CD4-positive, alpha-beta T cell (primary cell): Measurements from ENCODE around the gene STN1. TPM values are rescaled to one million over a fixed set of nuclear protein-coding genes. Genes with fewer than 3 reads are reported as not detected.

Experiments
- ATAC-seq: fragments of 200-7000 bp; cut with Tn5 transposase; one replicate; pipeline ENCODE4 v1.10.0; 2022; ENCODE audit warnings: mild to moderate bottlenecking; ENCODE audit not compliant: poor library complexity
- CTCF ChIA-PET: fragments of 350-600 bp; sonication (Branson Sonifier 250); formaldehyde crosslinking; loops from one replicate; lab custom pipeline; 2021; ENCODE audit warnings: antibody characterized with exemption, inconsistent platforms; lab: Charles Lee
- POLR2A ChIA-PET: fragments of 350-600 bp; sonication (Branson Sonifier 250); formaldehyde crosslinking; loops from one replicate; lab custom pipeline; 2021; ENCODE audit warnings: antibody characterized with exemption, inconsistent platforms; lab: Charles Lee
- DNase-seq, 14 experiments: peaks; one replicate each; pipeline ENCODE4 v3.0.0-alpha.2; 2013 to 2020; ENCODE audit warnings: mixed read lengths in 2 of 14
- H3K27ac ChIP-seq, 2 donors: one replicate each; pipeline versions ENCODE4 v1.5.1 to v1.7.0; 2013; ENCODE audit warnings: low read length in 2 of 2, low read depth in 1 of 2, mild to moderate bottlenecking in 1 of 2
- H3K27me3 ChIP-seq, 2 experiments: 1 replicate in 1 of 2; 2 replicates in 1 of 2; pipeline versions ENCODE4 v1.6.1 to v1.7.0; 2013; ENCODE audit warnings: low read length in 2 of 2, control low read depth in 1 of 2, mild to moderate bottlenecking in 1 of 2, moderate library complexity in 1 of 2; ENCODE audit not compliant: insufficient read depth in 2 of 2, control insufficient read depth in 1 of 2
- H3K36me3 ChIP-seq: one replicate; pipeline ENCODE4 v1.6.1; 2013; ENCODE audit warnings: low read length, control low read depth; ENCODE audit not compliant: insufficient read depth
- H3K4me1 ChIP-seq: one replicate; pipeline ENCODE4 v1.6.1; 2013; ENCODE audit warnings: low read length, control low read depth; ENCODE audit not compliant: insufficient read depth
- H3K4me3 ChIP-seq: one replicate; pipeline ENCODE4 v1.5.1; 2013; ENCODE audit warnings: mild to moderate bottlenecking, low read length, moderate library complexity
- H3K9me3 ChIP-seq, 2 experiments: 1 replicate in 1 of 2; 2 replicates in 1 of 2; pipeline versions ENCODE4 v1.6.1 to v1.7.0; 2013; ENCODE audit warnings: low read length in 2 of 2, mild to moderate bottlenecking in 2 of 2, control low read depth in 1 of 2, moderate library complexity in 1 of 2; ENCODE audit not compliant: control insufficient read depth in 1 of 2, insufficient read depth in 1 of 2
- H3K27ac Mint-ChIP-seq: one replicate; pipeline ENCODE4 v1.8.0; 2020; ENCODE audit warnings: mixed read lengths
- H3K27me3 Mint-ChIP-seq: one replicate; pipeline ENCODE4 v1.8.0; 2021; ENCODE audit warnings: mixed read lengths
- H3K36me3 Mint-ChIP-seq: one replicate; pipeline ENCODE4 v1.8.0; 2021; ENCODE audit warnings: low read depth, mixed read lengths
- H3K4me1 Mint-ChIP-seq: one replicate; pipeline ENCODE4 v1.8.0; 2021; ENCODE audit warnings: low read depth, mixed read lengths
- H3K4me3 Mint-ChIP-seq: one replicate; pipeline ENCODE4 v1.8.0; 2020; ENCODE audit warnings: mild to moderate bottlenecking, mixed read lengths
- H3K9me3 Mint-ChIP-seq: one replicate; pipeline ENCODE4 v1.8.0; 2020; ENCODE audit warnings: mixed read lengths
- CTCF ChIP-seq: fragments of 200-600 bp; IDR thresholded peaks from one replicate; pipeline ENCODE4 v1.8.0; 2022; ENCODE audit warnings: antibody characterized with exemption, mild to moderate bottlenecking
- intact Hi-C, 2 experiments: fragments of 100-400 bp; cut with DNase I in 1 of 2; cut with micrococcal nuclease in 1 of 2; formaldehyde crosslinking; loops; one replicate each; pipeline versions ENCODE4 v1.15.1 to v1.9.0; 2023 to 2025; cut with DNase I, micrococcal nuclease
- total RNA-seq, 174 experiments: library from RNA in 2 of 174; stranded (reverse) in 2 of 174; gene quantifications; one replicate each; pipeline ENCODE4 v1.2.3 and lab custom pipeline; 2021 to 2026

STN1 gene
- total RNA-seq, 2 experiments from 2014 or later, result 13.0 to 13.4 TPM

- Mint-ChIP-seq H3K27me3 (no peaks in the 10 kb centered on the region), H3K27ac (no peak overlapping the region), H3K9me3 (no peaks in the 10 kb centered on the region), H3K4me3 (no peak overlapping the region), H3K4me1 (no peaks in the 10 kb centered on the region), H3K36me3 (peaks cover 43% of the 10 kb centered on the region)
- Histone ChIP-seq H3K9me3 (no peaks in the 10 kb centered on the region), H3K27me3 (no peaks in the 10 kb centered on the region), H3K4me3 (no peak overlapping the region), H3K27ac (no peak overlapping the region), H3K36me3 (peaks cover 32% of the 10 kb centered on the region), H3K4me1 (no peaks in the 10 kb centered on the region)
- DNase-seq (no peak), ATAC-seq (no peak)
- ChIA-PET POLR2A (no interaction called here), CTCF (no interaction called here)
- no peak for TF ChIP-seq CTCF
- intact Hi-C loops, result no loop called here
These were observed 45.6 kb downstream of the STN1 start for GRCh38 chr10:103872137-103872931.

- Histone ChIP-seq H3K4me3 (no peak overlapping the region), H3K36me3 (peaks cover 24% of the 10 kb centered on the region), H3K4me1 (no peaks in the 10 kb centered on the region), H3K27ac (no peak overlapping the region), H3K27me3 (no peaks in the 10 kb centered on the region), H3K9me3 (peaks cover 5 to 6% of the 10 kb centered on the region in 2 experiments)
- TF ChIP-seq CTCF, result no peak
- CTCF ChIA-PET, result no interaction called here
- POLR2A ChIA-PET, result no interaction called here
- no peak for ATAC-seq
- H3K36me3 Mint-ChIP-seq, result peaks cover 33% of the 10 kb centered on the region
- H3K9me3 Mint-ChIP-seq, result no peaks in the 10 kb centered on the region
- intact Hi-C loops, result no loop called here
- H3K27ac Mint-ChIP-seq, result no peak overlapping the region
- no peaks in the 10 kb centered on the region for H3K27me3 Mint-ChIP-seq
- no peaks in the 10 kb centered on the region for H3K4me1 Mint-ChIP-seq
- DNase-seq, result no peak
- no peak overlapping the region for H3K4me3 Mint-ChIP-seq
These were observed 47.0 kb downstream of the STN1 start for GRCh38 chr10:103871006-103871405.

- no peak for TF ChIP-seq CTCF
- intact Hi-C loops, result no loop called here
- H3K4me1 ChIP-seq, result no peaks in the 10 kb centered on the region
- H3K4me3 Mint-ChIP-seq, result no peak overlapping the region
- POLR2A ChIA-PET, result no interaction called here
- H3K36me3 ChIP-seq, result peaks cover 24% of the 10 kb centered on the region
- peaks cover 6 to 10% of the 10 kb centered on the region in 2 experiments for H3K9me3 ChIP-seq
- H3K27ac Mint-ChIP-seq, result no peak overlapping the region
- H3K27ac ChIP-seq, result no peak overlapping the region
- no peaks in the 10 kb centered on the region for H3K9me3 Mint-ChIP-seq
- H3K27me3 Mint-ChIP-seq, result no peaks in the 10 kb centered on the region
- no peaks in the 10 kb centered on the region for H3K27me3 ChIP-seq
- no peak overlapping the region for H3K4me3 ChIP-seq
- peaks cover 29% of the 10 kb centered on the region for H3K36me3 Mint-ChIP-seq
- CTCF ChIA-PET, result no interaction called here
- DNase-seq, result no peak
- H3K4me1 Mint-ChIP-seq, result no peaks in the 10 kb centered on the region
- no peak for ATAC-seq
These were observed 47.5 kb downstream of the STN1 start for GRCh38 chr10:103870516-103870915.
